ENCODE results near the gene LYRM1.
A peak's percentile ranks its signal among the peaks of the same experiment; 100 is the strongest.
"Not testable (repeated sequence)": the region's sequence is repeated elsewhere in the genome, so short reads cannot be mapped to it uniquely, and the experiment has no call there.

LYRM1 gene

GRCh38 chr16:20900299-20901067 is at the start of gene LYRM1, which contains the start of gene DCUN1D3:
Gene LYRM1 (plus strand): TSS chr16:20900771. CDS start chr16:20915556, 14,785 bp downstream.
Gene DCUN1D3 (minus strand): TSS chr16:20900358. CDS start chr16:20862538, 37,820 bp downstream.
- DNase-seq = peak; percentile 99

DNA sequence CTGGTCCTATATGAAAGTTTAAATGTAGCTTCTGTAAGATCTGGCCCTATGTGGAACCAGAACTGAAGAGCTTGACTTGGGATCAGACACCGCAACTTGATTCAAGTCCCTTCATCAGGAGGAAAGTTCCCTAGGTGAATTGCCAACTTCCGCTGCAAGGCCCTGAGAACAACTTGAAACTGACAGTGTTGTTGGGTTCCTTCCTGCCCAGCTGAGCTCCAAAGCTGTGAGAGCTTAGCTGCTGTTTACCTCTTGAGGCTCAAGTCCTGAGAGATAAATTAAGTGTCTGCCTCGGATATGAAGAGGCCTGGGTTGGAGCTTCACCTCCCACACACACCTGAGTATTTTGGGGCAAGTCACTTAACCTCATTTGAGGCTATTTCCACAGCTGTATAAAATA is 49.6 kb upstream of the LYRM1 start:
- DNase-seq = no peak

DNA sequence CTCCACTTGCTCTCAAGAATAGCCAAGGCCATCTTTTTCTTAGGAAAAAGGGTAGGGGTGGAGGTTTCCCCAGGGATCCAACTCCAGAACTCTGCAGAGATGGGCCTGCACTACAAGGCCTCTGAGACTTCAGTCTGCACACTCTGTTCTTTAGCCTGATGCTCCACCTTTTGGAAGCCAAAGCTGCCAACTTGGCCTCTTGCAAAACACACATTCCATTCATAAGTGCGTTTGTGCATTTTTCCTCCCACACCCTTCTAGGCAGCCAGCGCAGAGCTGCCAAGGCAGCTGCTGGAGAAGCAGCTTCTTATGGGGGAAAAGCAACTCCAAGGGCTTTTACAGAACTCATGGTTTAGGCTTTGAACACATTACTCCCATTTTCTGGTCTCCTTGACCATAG is 49.0 kb upstream of the LYRM1 start:
- peak; percentile 88 for DNase-seq

GRCh38 chr16:20853143-20853542 is 47.4 kb upstream of the LYRM1 start:
- no peak for DNase-seq

DNA sequence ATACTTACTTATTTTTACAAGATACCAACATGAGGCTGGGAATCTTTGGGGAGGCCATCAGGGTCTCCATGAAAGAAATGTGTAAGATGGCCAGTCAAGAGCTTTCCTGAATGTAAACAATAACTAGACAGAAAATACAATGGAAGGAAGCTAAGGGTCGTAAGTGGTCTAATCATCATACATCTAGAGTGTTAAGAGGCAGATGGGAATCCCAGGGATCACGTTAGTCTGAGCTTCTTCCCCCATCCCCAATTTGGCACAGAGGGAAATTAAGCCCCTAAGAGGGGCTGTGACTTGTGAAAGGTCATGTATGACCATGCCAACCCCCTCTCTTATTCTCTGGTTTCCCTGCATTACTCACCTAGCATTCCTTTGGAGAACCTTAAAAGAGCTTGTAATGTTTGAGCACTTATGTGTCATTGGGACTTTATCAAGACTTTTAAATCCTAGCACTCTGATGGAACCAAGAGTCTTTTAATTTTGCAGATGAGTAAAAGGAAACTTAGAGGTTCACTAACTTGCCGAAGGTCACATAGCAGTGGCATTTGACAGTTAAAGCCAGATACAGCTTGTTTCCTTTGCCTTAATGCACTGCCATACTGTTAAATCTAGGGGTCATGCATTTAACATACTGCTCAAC is 46.5 kb upstream of the LYRM1 start:
- no peak for DNase-seq

GRCh38 chr16:20854963-20855362 is 45.6 kb upstream of the LYRM1 start:
- DNase-seq = no peak

- DNase-seq = no peak
Measured at GRCh38 chr16:20857281-20857680, 43.3 kb upstream of the LYRM1 start.

GRCh38 chr16:20859229-20859628 is 41.3 kb upstream of the LYRM1 start:
- no peak for DNase-seq

DNA sequence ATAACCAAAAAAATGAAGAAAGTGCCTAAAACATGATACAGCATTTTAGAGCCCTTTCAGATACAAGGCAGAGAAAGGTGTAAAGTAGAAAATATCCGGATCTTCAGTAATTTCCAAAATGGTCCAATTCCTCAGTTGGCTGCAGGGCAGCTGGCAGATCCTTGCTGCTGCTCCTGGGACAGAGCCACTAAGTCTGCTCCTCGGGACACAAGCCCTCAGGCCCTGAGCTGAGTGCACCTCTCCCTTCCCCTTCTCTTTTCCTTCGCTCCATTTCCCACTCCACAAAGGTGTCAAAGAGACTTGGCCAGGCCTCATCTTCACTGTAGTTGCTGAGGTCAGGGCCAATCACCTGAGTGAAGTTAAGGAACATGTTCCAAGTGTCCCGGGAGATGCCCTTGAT is 40.9 kb upstream of the LYRM1 start:
- DNase-seq = no peak

DNA sequence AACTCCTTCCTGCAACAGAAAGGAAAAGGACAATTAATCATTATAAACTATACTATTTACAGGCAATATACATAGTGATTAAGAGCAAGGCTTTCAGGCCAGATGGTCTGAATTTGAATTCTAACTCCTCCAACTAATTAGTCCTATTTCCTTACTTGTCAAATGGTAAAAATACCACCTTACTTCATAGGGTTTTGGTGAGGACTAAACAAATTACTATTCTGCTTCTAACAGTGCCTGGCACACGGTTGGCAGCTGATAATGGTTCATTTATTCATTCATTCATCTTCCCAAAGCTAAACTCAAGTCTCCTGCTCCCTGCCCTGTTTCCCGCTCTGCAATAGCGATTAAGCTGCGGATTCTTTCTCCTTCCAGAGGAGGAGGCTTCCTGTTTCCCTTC is 40.2 kb upstream of the LYRM1 start:
- no peak for DNase-seq

- not testable (repeated sequence) for DNase-seq
Measured at GRCh38 chr16:20860995-20861394, 39.6 kb upstream of the LYRM1 start.

DNA sequence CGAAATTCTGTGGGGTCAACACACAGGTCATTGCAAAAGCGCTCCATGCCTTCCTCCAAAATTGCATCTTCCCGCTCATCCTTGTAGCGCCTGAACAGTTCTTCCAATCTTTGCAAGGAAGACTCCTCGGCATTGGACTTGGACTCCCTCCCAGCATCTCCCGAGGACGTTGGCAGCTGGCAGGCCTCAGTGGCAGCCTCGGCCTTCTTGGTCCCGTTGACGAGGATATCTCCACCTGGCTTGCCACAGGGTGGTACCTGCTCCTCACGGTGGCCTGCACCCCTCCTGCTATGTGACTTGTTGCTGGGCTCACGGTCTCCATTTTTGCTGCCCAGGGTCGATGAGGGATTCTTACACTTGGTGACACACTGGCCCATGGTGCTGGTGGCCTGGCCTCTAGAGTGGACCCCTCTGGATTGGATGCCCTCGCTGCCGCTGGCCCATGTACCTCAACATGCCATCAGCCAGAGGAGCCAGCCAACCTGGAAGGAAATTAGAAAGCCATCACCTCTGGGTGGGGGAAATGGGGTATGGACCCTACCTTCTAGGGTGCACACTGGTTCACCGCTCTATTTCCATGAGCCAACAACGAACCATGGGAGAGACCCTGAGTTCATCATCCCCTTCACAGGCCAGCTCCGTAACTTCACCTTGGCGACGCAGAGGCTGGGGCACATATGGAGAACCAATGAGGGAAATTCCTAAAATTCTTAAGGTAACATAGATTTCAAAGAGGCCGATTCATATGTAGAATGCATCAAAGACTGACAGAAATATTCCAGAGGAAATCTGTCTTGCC is 38.2 kb upstream of the LYRM1 start:
- no peak for DNase-seq

- not testable (repeated sequence) for DNase-seq
Measured at GRCh38 chr16:20864376-20864775, 36.2 kb upstream of the LYRM1 start.

DNA sequence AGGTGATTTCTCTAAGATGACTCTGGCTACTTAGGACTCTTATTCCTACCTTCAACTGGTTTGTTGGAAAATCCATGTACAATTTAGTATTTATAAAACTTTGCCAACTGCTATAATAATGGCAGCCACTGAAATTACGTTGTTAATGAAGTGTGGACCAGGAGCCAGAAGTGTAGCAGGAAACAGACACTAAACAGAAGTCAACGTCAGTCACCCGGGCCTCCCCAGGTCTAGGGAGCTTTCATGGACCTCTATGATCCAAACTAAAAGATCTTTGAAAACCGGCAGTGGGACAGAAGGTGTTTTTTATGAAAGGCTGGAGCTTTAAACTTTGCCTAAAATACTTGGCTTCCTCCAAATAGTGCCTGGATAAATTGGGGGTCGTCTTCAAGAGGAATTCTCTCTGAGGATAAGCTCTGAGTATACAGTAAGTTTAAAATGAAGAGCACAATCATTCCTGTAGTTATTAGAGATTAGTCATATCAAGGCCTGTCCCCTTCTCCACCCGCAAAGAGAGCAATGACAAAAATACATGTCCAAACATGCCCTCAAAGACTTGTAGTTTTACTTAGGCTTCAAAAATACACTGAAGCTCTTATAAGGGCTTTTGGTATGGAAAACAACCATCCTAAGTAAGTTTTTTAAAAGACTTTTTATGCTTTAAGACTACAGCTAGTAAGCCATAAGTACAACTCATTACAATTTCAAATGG is 35.0 kb upstream of the LYRM1 start:
- DNase-seq = peak; percentile 58

DNA sequence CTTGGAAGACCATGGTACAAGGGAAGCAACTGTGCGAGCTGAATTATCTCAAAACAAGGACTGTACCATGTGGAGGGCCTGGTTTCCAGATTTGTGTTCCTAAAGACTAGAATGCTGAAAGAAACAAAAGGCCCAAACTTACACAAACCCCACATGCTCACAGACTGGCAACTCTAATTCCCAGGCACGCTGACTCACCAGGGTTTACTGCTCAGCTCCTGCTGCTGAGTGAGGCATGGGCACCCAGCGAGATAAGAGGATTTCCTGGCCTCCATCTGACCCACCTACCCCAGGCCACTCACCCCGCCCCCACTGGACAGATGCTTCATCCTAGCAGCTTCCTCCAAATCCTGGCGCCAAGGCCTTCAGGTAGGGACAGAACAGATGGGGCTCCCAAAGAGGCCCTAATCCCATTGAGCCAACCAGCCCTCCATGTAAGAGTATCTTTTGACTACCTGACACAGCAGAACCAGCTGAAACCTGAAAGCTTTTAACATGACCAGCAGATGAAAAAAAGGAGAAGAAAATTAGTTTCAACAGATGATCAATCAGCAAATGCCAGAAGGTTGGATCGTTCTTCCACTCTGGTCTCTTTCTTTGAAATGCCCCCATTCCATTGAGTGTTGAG is 34.3 kb upstream of the LYRM1 start:
- peak; percentile 87 for DNase-seq

GRCh38 chr16:20866801-20867200 is 33.8 kb upstream of the LYRM1 start:
- no peak for DNase-seq

GRCh38 chr16:20867585-20867984 is 33.0 kb upstream of the LYRM1 start:
- no peak for DNase-seq

GRCh38 chr16:20868890-20869289 is 31.7 kb upstream of the LYRM1 start:
- DNase-seq = peak; percentile 64

DNA sequence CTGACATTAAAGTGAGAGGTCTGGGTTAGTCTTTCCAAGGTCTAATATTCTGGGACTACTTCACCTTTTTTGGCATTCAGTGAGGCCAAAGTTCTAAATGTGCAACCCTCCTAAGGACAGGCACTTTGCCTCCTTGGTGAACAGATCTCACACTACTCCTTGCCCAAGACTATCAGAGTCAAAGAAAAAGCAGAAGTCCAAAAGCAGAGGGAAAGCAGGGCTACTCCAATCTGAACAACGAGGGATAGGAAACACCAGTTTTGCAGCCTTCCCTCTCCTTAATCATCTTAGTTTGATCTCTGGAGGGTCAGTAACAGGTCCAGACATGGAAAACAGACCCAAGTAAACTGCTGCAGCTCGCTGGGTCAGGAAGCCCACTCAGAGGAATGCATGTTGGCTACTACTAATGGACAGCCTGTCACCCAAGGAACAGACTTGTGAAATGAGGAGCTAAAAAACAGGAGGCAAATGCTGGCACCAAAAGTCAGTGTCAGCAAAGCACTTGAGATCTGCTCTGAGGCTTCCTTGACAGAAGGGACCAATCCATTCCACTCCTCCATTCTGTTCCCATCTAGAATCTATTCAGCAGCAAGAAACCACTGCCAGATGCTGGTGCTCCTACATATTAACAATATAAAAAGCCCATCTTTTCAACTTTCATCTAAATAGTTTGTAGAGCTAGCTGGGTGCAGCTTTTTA is 30.3 kb upstream of the LYRM1 start:
- no peak for DNase-seq

- no peak for DNase-seq
Measured at GRCh38 chr16:20871258-20871657, 29.3 kb upstream of the LYRM1 start.

GRCh38 chr16:20871941-20872815 is 28.4 kb upstream of the LYRM1 start:
- no peak for DNase-seq

All from EL (cell line).